GM23248 (cell line): ENCODE data around the gene PFKP. TPM values are rescaled to one million over a fixed set of nuclear protein-coding genes. Genes with fewer than 3 reads are reported as not detected.

ENCODE experiments used
- DNase-seq: peaks from one replicate; pipeline ENCODE4 v3.0.0-alpha.2; 2015
- H2AFZ ChIP-seq: fragments of 200-600 bp; sonication (generic); 2 replicates; pipeline ENCODE4 v1.6.1; 2016; ENCODE audit warnings: antibody characterized with exemption
- H3F3A ChIP-seq: fragments of 200-600 bp; sonication (generic); 2 replicates; pipeline ENCODE4 v1.6.1; 2016; ENCODE audit warnings: mild to moderate bottlenecking, antibody characterized with exemption, mixed run types; ENCODE audit not compliant: insufficient read depth
- H3K27ac ChIP-seq: fragments of 200-600 bp; sonication (generic); 2 replicates; pipeline ENCODE4 v1.5.1; 2016; ENCODE audit warnings: mild to moderate bottlenecking
- H3K27me3 ChIP-seq: fragments of 200-600 bp; sonication (generic); replicated peaks from 2 replicates; pipeline ENCODE4 v1.6.1; 2016; ENCODE audit warnings: mild to moderate bottlenecking; ENCODE audit not compliant: insufficient read depth
- H3K36me3 ChIP-seq: fragments of 200-600 bp; sonication (generic); 2 replicates; pipeline ENCODE4 v1.6.1; 2016; ENCODE audit warnings: low read depth, mild to moderate bottlenecking
- H3K4me1 ChIP-seq: fragments of 200-600 bp; sonication (generic); 2 replicates; pipeline ENCODE4 v1.6.1; 2016; ENCODE audit warnings: mild to moderate bottlenecking; ENCODE audit not compliant: insufficient read depth
- H3K4me2 ChIP-seq: fragments of 200-600 bp; sonication (generic); one replicate; pipeline ENCODE4 v1.6.1; 2016; ENCODE audit warnings: mild to moderate bottlenecking; ENCODE audit not compliant: unreplicated experiment
- H3K4me3 ChIP-seq: fragments of 200-600 bp; sonication (generic); 2 replicates; pipeline ENCODE4 v1.5.1; 2016; ENCODE audit warnings: mild to moderate bottlenecking
- H3K79me2 ChIP-seq: fragments of 200-600 bp; sonication (generic); 2 replicates; pipeline ENCODE4 v1.6.1; 2016; ENCODE audit warnings: mild to moderate bottlenecking; ENCODE audit not compliant: insufficient read depth
- H3K9ac ChIP-seq: fragments of 200-600 bp; sonication (generic); 2 replicates; pipeline ENCODE4 v1.6.1; 2016; ENCODE audit warnings: mild to moderate bottlenecking
- H3K9me2 ChIP-seq: fragments of 200-600 bp; sonication (generic); 2 replicates; pipeline ENCODE4 v1.6.1; 2016; ENCODE audit warnings: mixed run types, mild to moderate bottlenecking, moderate library complexity; ENCODE audit not compliant: insufficient read depth
- H3K9me3 ChIP-seq: fragments of 200-600 bp; sonication (generic); one replicate; pipeline ENCODE4 v1.6.1; 2017; ENCODE audit warnings: low read depth
- H4K20me1 ChIP-seq: fragments of 200-600 bp; sonication (generic); 2 replicates; pipeline ENCODE4 v1.6.0; 2016; ENCODE audit not compliant: insufficient read depth
- EZH2 ChIP-seq: fragments of 200-600 bp; sonication (generic); IDR thresholded peaks from 2 replicates; pipeline ENCODE4 v1.6.1; 2018; ENCODE audit warnings: antibody characterized with exemption, mild to moderate bottlenecking; ENCODE audit not compliant: insufficient read depth, poor library complexity, severe bottlenecking
- EZH2phosphoT487 ChIP-seq: fragments of 200-600 bp; sonication (generic); IDR thresholded peaks from 2 replicates; pipeline ENCODE4 v1.6.1; 2018; ENCODE audit warnings: antibody characterized with exemption, moderate library complexity, mild to moderate bottlenecking, low read depth; ENCODE audit not compliant: insufficient read depth
- WGBS, 2 experiments: methylation state at CpG; one replicate each; pipeline ENCODE4 v1.1.6; 2015 to 2017; ENCODE audit warnings: low lambda C conversion rate in 2 of 2, low coverage in 1 of 2; ENCODE audit errors: missing lambda C conversion rate in 2 of 2; 5-methylcytosine and 5-hydroxymethylcytosine counted together
- in situ Hi-C: fragments of 300-500 bp; cut with MboI; formaldehyde crosslinking; loops from 2 replicates; pipeline ENCODE4 v1.15.0; 2020
- polyA plus RNA-seq: library from polyadenylated mRNA; unstranded; fragments of >200 nt; fragmentation: Nextera tagmentation; extraction: Ambion mirVana; gene quantifications from 2 replicates; pipeline ENCODE4 v1.2.1, GENCODE V29; 2016
- total RNA-seq: library from RNA; depleted of rRNA; stranded (reverse); fragments of >200 nt; shearing (Covaris generic); gene quantifications from 2 replicates; pipeline ENCODE4 v1.2.3, GENCODE V29; 2014

PFKP gene
- total and polyA plus RNA-seq, 2 experiments from 2014 or later: 133 to 159 TPM

- Histone ChIP-seq H3K4me3 (no peak overlapping the region), H3K36me3 (peaks cover 34% of the 10 kb centered on the region; the same call in 1 of the 2 replicates), H2AFZ (no peak overlapping the region), H3F3A (no peaks in the 10 kb centered on the region), H3K27me3 (no peaks in the 10 kb centered on the region), H3K9ac (no peak overlapping the region), H3K4me2 (no peak overlapping the region), H3K9me3 (no peaks in the 10 kb centered on the region), H3K9me2 (no peaks in the 10 kb centered on the region), H3K4me1 (peaks cover 7% of the 10 kb centered on the region; the same call in 1 of the 2 replicates), H4K20me1 (no peaks in the 10 kb centered on the region), H3K27ac (no peak overlapping the region), H3K79me2 (no peaks in the 10 kb centered on the region)
- in situ Hi-C loops: no loop called here
- no peak for DNase-seq
- WGBS, 2 experiments: 93 to 97% methylated on average over 21 of the region's 21 CpGs
- no peak for TF ChIP-seq EZH2phosphoT487
- TF ChIP-seq EZH2: no peak
Observed at GRCh38 chr10:3109196-3109595, 41.8 kb downstream of the PFKP start.

GRCh38 chr10:3109633-3110032 is 42.3 kb downstream of the PFKP start:
- Histone ChIP-seq H3K9me3 (no peaks in the 10 kb centered on the region), H4K20me1 (no peaks in the 10 kb centered on the region), H3K9me2 (no peaks in the 10 kb centered on the region), H3K9ac (no peak overlapping the region), H3K4me2 (no peak overlapping the region), H3K27ac (no peak overlapping the region), H3K4me3 (no peak overlapping the region), H3K27me3 (no peaks in the 10 kb centered on the region), H3K79me2 (no peaks in the 10 kb centered on the region), H2AFZ (no peak overlapping the region), H3K4me1 (peaks cover 7% of the 10 kb centered on the region; the same call in 1 of the 2 replicates), H3K36me3 (peaks cover 31% of the 10 kb centered on the region; the same call in 1 of the 2 replicates), H3F3A (no peaks in the 10 kb centered on the region)
- no peak for DNase-seq
- WGBS, 2 experiments: 80 to 84% methylated on average over 10 to 12 of the region's 12 CpGs
- in situ Hi-C loops: no loop called here
- no peak for TF ChIP-seq EZH2phosphoT487
- TF ChIP-seq EZH2: no peak

GRCh38 chr10:3110782-3111620 is 43.7 kb downstream of the PFKP start:
- Histone ChIP-seq H3K4me1 (peaks cover 7% of the 10 kb centered on the region; the same call in 1 of the 2 replicates), H3K9ac (no peak overlapping the region), H3K4me2 (no peak overlapping the region), H3K79me2 (no peaks in the 10 kb centered on the region), H3K27ac (no peak overlapping the region), H3K4me3 (no peak overlapping the region), H3K9me3 (no peaks in the 10 kb centered on the region), H3K36me3 (peaks cover 35% of the 10 kb centered on the region), H3F3A (no peaks in the 10 kb centered on the region), H2AFZ (no peak overlapping the region), H4K20me1 (no peaks in the 10 kb centered on the region), H3K9me2 (no peaks in the 10 kb centered on the region), H3K27me3 (no peaks in the 10 kb centered on the region)
- WGBS, 2 experiments: 79 to 85% methylated on average over 9 of the region's 9 CpGs
- no peak for DNase-seq
- TF ChIP-seq EZH2phosphoT487 (no peak), EZH2 (no peak)
- in situ Hi-C loops: no loop called here

- Histone ChIP-seq H3K4me3 (no peak overlapping the region), H3K79me2 (no peaks in the 10 kb centered on the region), H3K9ac (no peak overlapping the region), H3K27me3 (no peaks in the 10 kb centered on the region), H3K36me3 (peaks cover 42% of the 10 kb centered on the region), H3K9me3 (no peaks in the 10 kb centered on the region), H3F3A (no peaks in the 10 kb centered on the region), H2AFZ (no peak overlapping the region), H4K20me1 (no peaks in the 10 kb centered on the region), H3K4me1 (peaks cover 7% of the 10 kb centered on the region; the same call in 1 of the 2 replicates), H3K9me2 (no peaks in the 10 kb centered on the region), H3K4me2 (no peak overlapping the region), H3K27ac (no peak overlapping the region)
- in situ Hi-C loops: no loop called here
- WGBS, 2 experiments: 68 to 71% methylated on average over 12 to 15 of the region's 15 CpGs
- peak; percentile 32 for DNase-seq
- TF ChIP-seq EZH2phosphoT487 (no peak), EZH2 (no peak)
Observed at GRCh38 chr10:3111621-3112163, 44.3 kb downstream of the PFKP start.
